Measurements from ENCODE around the gene MAN2A2.

GRCh38 chr15:90917569-90917968 lies 14.5 kb downstream of the MAN2A2 start:
- TF ChIP-seq ATF1 (CRISPR knock-in tag; IDR thresholded peaks at IDR 0.05) (no peak), RELA (CRISPR knock-in tag; IDR thresholded peaks at IDR 0.05; ENCODE audit: borderline replicate concordance) (no peak), ATF3 (CRISPR knock-in tag; conservative IDR thresholded peaks at IDR 0.05) (no peak), ZNF263 (CRISPR knock-in tag; IDR thresholded peaks at IDR 0.05; ENCODE audit: low read depth) (no peak), IRF2 (CRISPR knock-in tag; IDR thresholded peaks at IDR 0.05; ENCODE audit: borderline replicate concordance, low read depth) (no peak)
- TF ChIP-seq, protein P1, sequence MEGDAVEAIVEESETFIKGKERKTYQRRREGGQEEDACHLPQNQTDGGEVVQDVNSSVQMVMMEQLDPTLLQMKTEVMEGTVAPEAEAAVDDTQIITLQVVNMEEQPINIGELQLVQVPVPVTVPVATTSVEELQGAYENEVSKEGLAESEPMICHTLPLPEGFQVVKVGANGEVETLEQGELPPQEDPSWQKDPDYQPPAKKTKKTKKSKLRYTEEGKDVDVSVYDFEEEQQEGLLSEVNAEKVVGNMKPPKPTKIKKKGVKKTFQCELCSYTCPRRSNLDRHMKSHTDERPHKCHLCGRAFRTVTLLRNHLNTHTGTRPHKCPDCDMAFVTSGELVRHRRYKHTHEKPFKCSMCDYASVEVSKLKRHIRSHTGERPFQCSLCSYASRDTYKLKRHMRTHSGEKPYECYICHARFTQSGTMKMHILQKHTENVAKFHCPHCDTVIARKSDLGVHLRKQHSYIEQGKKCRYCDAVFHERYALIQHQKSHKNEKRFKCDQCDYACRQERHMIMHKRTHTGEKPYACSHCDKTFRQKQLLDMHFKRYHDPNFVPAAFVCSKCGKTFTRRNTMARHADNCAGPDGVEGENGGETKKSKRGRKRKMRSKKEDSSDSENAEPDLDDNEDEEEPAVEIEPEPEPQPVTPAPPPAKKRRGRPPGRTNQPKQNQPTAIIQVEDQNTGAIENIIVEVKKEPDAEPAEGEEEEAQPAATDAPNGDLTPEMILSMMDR (IDR thresholded peaks at IDR 0.05): no peak

Measured in WTC11 (cell line).